ENCODE results near the gene ABTB1.
"Not testable (repeated sequence)": the region's sequence is repeated elsewhere in the genome, so short reads cannot be mapped to it uniquely, and the experiment has no call there.

The ABTB1 gene

DNA sequence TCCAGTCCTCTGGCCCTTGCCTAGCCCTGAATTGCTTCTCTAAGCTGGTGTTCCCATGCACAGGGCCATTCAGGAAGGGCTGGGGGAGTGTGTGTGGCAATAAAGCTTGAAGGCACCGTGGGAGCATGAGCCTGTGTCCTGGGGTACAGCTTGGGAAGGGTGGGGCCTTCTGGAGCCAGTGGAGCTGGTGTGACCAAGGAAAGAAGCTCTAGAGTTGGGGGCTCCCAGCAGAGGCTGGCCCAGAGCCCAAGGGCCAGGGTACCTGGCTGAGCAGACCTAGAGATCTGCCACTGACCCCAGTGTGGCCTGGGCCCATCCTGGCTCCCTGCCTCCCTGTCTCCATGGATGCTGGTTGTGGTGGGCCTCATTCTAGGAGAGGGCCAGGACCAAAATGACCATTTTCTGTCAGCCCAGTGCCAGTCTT lies 8.1 kb downstream of the ABTB1 start:
- intact Hi-C loops (cut with DNase I; ENCODE audit: low total_unique reads) = no loop called here
- no peak overlapping the region for H3K27ac ChIP-seq
- peak; percentile 17 to 58 for DNase-seq

DNA sequence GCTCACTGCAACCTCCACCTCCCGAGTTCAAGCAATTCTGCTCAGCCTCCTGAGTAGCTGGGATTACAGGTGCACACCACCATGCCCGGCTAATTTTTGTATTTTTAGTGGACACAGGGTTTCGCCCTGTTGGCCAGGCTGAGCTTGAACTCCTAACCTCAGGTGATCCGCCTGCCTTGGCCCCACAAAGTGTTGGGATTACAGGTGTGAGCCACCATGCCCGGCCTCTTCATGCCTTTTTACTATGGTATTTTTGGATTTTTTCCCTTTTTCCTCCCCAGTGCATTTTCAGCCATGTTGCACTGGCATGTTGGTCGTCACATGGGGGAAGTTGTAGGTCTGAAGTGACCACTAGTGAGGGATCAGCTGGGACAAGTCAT lies 9.4 kb downstream of the ABTB1 start:
- H3K27ac ChIP-seq; H3K4me3 ChIP-seq; H3K27me3 ChIP-seq; H3K9me3 ChIP-seq; H3K4me1 ChIP-seq; intact Hi-C loops (cut with DNase I; ENCODE audit: low total_unique reads): not testable (repeated sequence)
- H3K36me3 ChIP-seq = peaks cover 24 to 41% (median 30%) of the 10 kb centered on the region in 3 donors
- peak in 1 of 2 donors; percentile 17 for DNase-seq

More for the DNA sequence above, 8.1 kb downstream of the ABTB1 start:
- H3K9me3 ChIP-seq = no peaks in the 10 kb centered on the region
- peaks cover 36 to 55% (median 44%) of the 10 kb centered on the region in 3 donors for H3K36me3 ChIP-seq
- no peak overlapping the region for H3K4me3 ChIP-seq
- TF ChIP-seq, protein P1, sequence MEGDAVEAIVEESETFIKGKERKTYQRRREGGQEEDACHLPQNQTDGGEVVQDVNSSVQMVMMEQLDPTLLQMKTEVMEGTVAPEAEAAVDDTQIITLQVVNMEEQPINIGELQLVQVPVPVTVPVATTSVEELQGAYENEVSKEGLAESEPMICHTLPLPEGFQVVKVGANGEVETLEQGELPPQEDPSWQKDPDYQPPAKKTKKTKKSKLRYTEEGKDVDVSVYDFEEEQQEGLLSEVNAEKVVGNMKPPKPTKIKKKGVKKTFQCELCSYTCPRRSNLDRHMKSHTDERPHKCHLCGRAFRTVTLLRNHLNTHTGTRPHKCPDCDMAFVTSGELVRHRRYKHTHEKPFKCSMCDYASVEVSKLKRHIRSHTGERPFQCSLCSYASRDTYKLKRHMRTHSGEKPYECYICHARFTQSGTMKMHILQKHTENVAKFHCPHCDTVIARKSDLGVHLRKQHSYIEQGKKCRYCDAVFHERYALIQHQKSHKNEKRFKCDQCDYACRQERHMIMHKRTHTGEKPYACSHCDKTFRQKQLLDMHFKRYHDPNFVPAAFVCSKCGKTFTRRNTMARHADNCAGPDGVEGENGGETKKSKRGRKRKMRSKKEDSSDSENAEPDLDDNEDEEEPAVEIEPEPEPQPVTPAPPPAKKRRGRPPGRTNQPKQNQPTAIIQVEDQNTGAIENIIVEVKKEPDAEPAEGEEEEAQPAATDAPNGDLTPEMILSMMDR (IDR thresholded peaks at IDR 0.05) = no peak
- H3K27me3 ChIP-seq = no peaks in the 10 kb centered on the region
- peaks cover 0 to 11% (median 2%) of the 10 kb centered on the region in 4 donors for H3K4me1 ChIP-seq

GRCh38 chr3:127682561-127682960 lies 9.8 kb downstream of the ABTB1 start:
- no peaks in the 10 kb centered on the region for H3K4me1 ChIP-seq
- TF ChIP-seq, protein P1 (IDR thresholded peaks at IDR 0.05) = no peak
- no peaks in the 10 kb centered on the region for H3K9me3 ChIP-seq
- intact Hi-C loops (cut with DNase I; ENCODE audit: low total_unique reads) = no loop called here
- no peak overlapping the region for H3K27ac ChIP-seq
- peak; percentile 15 to 55 for DNase-seq
- H3K36me3 ChIP-seq = peaks cover 20 to 37% (median 26%) of the 10 kb centered on the region in 3 donors
- no peak overlapping the region for H3K4me3 ChIP-seq
- no peaks in the 10 kb centered on the region for H3K27me3 ChIP-seq

GRCh38 chr3:127684871-127685707 lies 12.3 kb downstream of the ABTB1 start:
- no peaks in the 10 kb centered on the region for H3K9me3 ChIP-seq
- DNase-seq = peak; percentile 17 to 55
- H3K4me1 ChIP-seq = peaks cover 0 to 24% (median 22%) of the 10 kb centered on the region in 4 donors
- peaks cover 2 to 12% (median 3%) of the 10 kb centered on the region in 3 donors for H3K36me3 ChIP-seq
- TF ChIP-seq, protein P1 (IDR thresholded peaks at IDR 0.05) = no peak
- intact Hi-C loops (cut with DNase I; ENCODE audit: low total_unique reads) = no loop called here
- H3K4me3 ChIP-seq = no peak overlapping the region
- H3K27ac ChIP-seq = no peak overlapping the region
- no peaks in the 10 kb centered on the region for H3K27me3 ChIP-seq

- Histone ChIP-seq H3K4me1 (peaks cover 0 to 32% (median 30%) of the 10 kb centered on the region in 4 donors), H3K27ac (no peak overlapping the region), H3K9me3 (no peaks in the 10 kb centered on the region), H3K4me3 (no peak overlapping the region), H3K36me3 (peaks cover 0 to 4% (median 0%) of the 10 kb centered on the region in 3 donors), H3K27me3 (no peaks in the 10 kb centered on the region)
- TF ChIP-seq, protein P1 (IDR thresholded peaks at IDR 0.05) = no peak
- intact Hi-C loops (cut with DNase I; ENCODE audit: low total_unique reads) = no loop called here
- DNase-seq = no peak
Observed at GRCh38 chr3:127685708-127686511, 13.2 kb downstream of the ABTB1 start.

DNA sequence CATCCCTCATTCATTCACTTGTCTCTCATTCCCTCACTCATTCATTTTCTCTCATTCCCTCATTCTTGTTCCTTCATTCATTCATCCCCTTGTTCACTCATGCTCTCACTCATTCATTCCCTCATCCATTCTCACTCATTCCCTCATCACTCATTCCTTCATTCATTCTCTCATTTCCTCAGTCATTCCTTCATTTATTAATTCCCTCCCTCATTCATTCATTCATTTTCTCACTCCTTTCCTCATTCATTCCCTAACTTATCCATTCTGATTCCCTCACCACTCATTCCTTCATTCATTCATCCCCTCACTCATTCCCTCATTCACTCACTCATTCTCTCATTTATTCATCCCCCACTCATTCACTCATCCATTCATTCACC lies 13.8 kb downstream of the ABTB1 start:
- no peak overlapping the region for H3K27ac ChIP-seq
- no peak for DNase-seq
- no peaks in the 10 kb centered on the region for H3K36me3 ChIP-seq
- TF ChIP-seq, protein P1 (IDR thresholded peaks at IDR 0.05) = no peak
- H3K27me3 ChIP-seq = no peaks in the 10 kb centered on the region
- no peak overlapping the region for H3K4me3 ChIP-seq
- no peaks in the 10 kb centered on the region for H3K9me3 ChIP-seq
- intact Hi-C loops (cut with DNase I; ENCODE audit: low total_unique reads) = no loop called here
- peaks cover 0 to 38% (median 35%) of the 10 kb centered on the region in 4 donors for H3K4me1 ChIP-seq
